ENCODE data around the gene SARDH.

DNA sequence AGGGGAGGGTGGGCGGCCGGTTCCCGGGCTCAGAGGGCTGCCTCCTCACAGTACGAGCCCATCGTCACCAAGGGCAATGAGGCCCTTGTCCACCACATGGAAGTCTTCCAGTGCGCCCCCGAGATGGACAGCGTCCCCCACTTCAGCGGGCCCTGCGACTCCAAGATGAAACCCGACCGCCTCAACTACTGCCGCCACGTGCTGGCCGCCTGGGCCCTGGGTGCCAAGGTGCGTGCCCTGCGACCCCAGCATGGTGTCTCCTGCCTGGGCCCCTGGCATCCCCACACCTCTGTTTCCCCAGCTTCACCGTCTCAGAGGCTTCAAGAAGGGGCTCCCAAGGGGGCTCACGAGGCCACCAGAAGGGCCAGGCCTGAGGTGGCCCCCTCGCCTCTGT is 94.8 kb downstream of the SARDH start:
- TF ChIP-seq, protein P1, sequence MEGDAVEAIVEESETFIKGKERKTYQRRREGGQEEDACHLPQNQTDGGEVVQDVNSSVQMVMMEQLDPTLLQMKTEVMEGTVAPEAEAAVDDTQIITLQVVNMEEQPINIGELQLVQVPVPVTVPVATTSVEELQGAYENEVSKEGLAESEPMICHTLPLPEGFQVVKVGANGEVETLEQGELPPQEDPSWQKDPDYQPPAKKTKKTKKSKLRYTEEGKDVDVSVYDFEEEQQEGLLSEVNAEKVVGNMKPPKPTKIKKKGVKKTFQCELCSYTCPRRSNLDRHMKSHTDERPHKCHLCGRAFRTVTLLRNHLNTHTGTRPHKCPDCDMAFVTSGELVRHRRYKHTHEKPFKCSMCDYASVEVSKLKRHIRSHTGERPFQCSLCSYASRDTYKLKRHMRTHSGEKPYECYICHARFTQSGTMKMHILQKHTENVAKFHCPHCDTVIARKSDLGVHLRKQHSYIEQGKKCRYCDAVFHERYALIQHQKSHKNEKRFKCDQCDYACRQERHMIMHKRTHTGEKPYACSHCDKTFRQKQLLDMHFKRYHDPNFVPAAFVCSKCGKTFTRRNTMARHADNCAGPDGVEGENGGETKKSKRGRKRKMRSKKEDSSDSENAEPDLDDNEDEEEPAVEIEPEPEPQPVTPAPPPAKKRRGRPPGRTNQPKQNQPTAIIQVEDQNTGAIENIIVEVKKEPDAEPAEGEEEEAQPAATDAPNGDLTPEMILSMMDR (IDR thresholded peaks at IDR 0.05; ENCODE audit: low read depth, low read length, poor library complexity, severe bottlenecking): no peak
- no peak for TF ChIP-seq EZH2phosphoT487 (IDR thresholded peaks at IDR 0.05; ENCODE audit: borderline replicate concordance, low read length)
